Measurements from ENCODE around the gene CYP19A1.

CYP19A1 gene

GRCh38 chr15:51356147-51356546 is 17.8 kb upstream of the CYP19A1 start:
- TF ChIP-seq FOXP2 (optimal IDR thresholded peaks at IDR 0.05; ENCODE audit: borderline replicate concordance, extremely low read depth, extremely low read length, insufficient read depth), result no peak
- no peak for TF ChIP-seq POLR2AphosphoS5 (IDR thresholded peaks at IDR 0.05; ENCODE audit: low read depth, low read length)
- TF ChIP-seq TAF1 (IDR thresholded peaks at IDR 0.05; ENCODE audit: borderline replicate concordance, insufficient read depth, low read length), result no peak
- no peak for TF ChIP-seq SIN3A (IDR thresholded peaks at IDR 0.05; ENCODE audit: borderline replicate concordance, insufficient read depth, low read length)
- TF ChIP-seq, protein P1, sequence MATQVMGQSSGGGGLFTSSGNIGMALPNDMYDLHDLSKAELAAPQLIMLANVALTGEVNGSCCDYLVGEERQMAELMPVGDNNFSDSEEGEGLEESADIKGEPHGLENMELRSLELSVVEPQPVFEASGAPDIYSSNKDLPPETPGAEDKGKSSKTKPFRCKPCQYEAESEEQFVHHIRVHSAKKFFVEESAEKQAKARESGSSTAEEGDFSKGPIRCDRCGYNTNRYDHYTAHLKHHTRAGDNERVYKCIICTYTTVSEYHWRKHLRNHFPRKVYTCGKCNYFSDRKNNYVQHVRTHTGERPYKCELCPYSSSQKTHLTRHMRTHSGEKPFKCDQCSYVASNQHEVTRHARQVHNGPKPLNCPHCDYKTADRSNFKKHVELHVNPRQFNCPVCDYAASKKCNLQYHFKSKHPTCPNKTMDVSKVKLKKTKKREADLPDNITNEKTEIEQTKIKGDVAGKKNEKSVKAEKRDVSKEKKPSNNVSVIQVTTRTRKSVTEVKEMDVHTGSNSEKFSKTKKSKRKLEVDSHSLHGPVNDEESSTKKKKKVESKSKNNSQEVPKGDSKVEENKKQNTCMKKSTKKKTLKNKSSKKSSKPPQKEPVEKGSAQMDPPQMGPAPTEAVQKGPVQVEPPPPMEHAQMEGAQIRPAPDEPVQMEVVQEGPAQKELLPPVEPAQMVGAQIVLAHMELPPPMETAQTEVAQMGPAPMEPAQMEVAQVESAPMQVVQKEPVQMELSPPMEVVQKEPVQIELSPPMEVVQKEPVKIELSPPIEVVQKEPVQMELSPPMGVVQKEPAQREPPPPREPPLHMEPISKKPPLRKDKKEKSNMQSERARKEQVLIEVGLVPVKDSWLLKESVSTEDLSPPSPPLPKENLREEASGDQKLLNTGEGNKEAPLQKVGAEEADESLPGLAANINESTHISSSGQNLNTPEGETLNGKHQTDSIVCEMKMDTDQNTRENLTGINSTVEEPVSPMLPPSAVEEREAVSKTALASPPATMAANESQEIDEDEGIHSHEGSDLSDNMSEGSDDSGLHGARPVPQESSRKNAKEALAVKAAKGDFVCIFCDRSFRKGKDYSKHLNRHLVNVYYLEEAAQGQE (IDR thresholded peaks at IDR 0.05; ENCODE audit: insufficient read depth in 1 of 2, low read depth in 2 of 2, low read length in 2 of 2), result no peak

- TF ChIP-seq TAF1 (IDR thresholded peaks at IDR 0.05; ENCODE audit: borderline replicate concordance, insufficient read depth, low read length), result no peak
Measured at GRCh38 chr15:51355096-51355495, 16.7 kb upstream of the CYP19A1 start.

DNA sequence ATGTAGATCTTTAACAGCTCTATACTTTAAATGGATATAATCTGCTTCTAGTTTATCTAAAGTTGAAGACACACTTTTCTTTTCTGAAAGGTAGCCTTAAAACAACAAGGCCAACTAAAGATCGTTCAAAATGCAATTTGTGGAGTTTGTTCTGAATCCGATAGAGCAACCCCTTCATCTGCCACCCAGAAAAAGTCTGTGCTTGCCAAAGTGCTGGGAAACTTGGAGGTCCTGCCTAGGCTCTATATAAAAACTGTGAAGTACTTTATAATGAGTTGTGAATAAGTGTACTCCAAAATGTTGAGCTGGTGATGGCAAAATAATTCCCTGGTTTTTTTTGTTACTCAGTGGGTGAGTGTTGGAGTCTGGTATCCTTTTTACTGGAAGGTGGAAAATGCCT is 15.6 kb upstream of the CYP19A1 start:
- no peak for TF ChIP-seq POLR2AphosphoS5 (IDR thresholded peaks at IDR 0.05; ENCODE audit: low read depth, low read length)
- no peak for TF ChIP-seq TAF1 (IDR thresholded peaks at IDR 0.05; ENCODE audit: borderline replicate concordance, insufficient read depth, low read length)
- TF ChIP-seq, protein P1 (IDR thresholded peaks at IDR 0.05; ENCODE audit: insufficient read depth in 1 of 2, low read depth in 2 of 2, low read length in 2 of 2), result no peak
- TF ChIP-seq SIN3A (IDR thresholded peaks at IDR 0.05; ENCODE audit: borderline replicate concordance, insufficient read depth, low read length), result no peak
- TF ChIP-seq FOXP2 (optimal IDR thresholded peaks at IDR 0.05; ENCODE audit: borderline replicate concordance, extremely low read depth, extremely low read length, insufficient read depth), result no peak

GRCh38 chr15:51350723-51351122 is 12.3 kb upstream of the CYP19A1 start:
- TF ChIP-seq FOXP2 (optimal IDR thresholded peaks at IDR 0.05; ENCODE audit: borderline replicate concordance, extremely low read depth, extremely low read length, insufficient read depth) (no peak), SIN3A (IDR thresholded peaks at IDR 0.05; ENCODE audit: borderline replicate concordance, insufficient read depth, low read length) (no peak), POLR2AphosphoS5 (IDR thresholded peaks at IDR 0.05; ENCODE audit: low read depth, low read length) (no peak), TAF1 (IDR thresholded peaks at IDR 0.05; ENCODE audit: borderline replicate concordance, insufficient read depth, low read length) (no peak)
- TF ChIP-seq, protein P1 (IDR thresholded peaks at IDR 0.05; ENCODE audit: insufficient read depth in 1 of 2, low read depth in 2 of 2, low read length in 2 of 2), result no peak

DNA sequence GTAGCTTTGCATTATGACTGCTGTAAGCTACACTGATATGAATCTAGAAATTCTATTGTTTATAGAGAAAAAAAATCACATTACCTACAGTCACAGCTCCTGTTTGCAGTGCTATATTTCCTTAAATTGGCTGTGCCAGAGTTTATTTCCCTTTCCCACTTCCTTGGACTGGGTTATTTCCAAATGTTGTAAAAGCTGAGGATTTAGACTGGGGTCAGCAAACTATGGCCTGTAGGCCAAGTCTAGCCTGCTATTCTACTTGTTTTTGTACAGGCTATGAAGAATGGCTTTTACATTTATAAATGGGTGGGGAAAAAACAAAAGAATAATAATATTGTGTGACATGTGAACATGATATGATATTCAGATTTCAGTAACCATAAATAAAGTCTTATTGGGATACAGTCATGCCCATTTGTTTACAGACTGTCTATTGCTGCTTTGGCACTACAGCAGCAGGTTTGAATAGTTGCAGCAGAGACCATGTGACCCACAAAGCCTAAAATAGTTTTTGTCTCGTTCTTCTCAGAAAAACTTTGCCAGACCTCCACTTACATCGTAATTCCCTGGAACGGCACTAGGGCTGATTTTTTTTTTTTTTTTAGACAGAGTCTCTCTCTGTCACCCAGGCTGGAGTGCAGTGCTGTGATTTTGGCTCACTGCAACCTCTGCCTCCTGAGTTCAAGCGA is 10.9 kb upstream of the CYP19A1 start:
- TF ChIP-seq FOXP2 (optimal IDR thresholded peaks at IDR 0.05; ENCODE audit: borderline replicate concordance, extremely low read depth, extremely low read length, insufficient read depth) (no peak), POLR2AphosphoS5 (IDR thresholded peaks at IDR 0.05; ENCODE audit: low read depth, low read length) (no peak)

GRCh38 chr15:51348688-51349087 is 10.3 kb upstream of the CYP19A1 start:
- TF ChIP-seq, protein P1 (IDR thresholded peaks at IDR 0.05; ENCODE audit: insufficient read depth in 1 of 2, low read depth in 2 of 2, low read length in 2 of 2), result no peak
- TF ChIP-seq SIN3A (IDR thresholded peaks at IDR 0.05; ENCODE audit: borderline replicate concordance, insufficient read depth, low read length) (no peak), TAF1 (IDR thresholded peaks at IDR 0.05; ENCODE audit: borderline replicate concordance, insufficient read depth, low read length) (no peak), POLR2AphosphoS5 (IDR thresholded peaks at IDR 0.05; ENCODE audit: low read depth, low read length) (no peak), FOXP2 (optimal IDR thresholded peaks at IDR 0.05; ENCODE audit: borderline replicate concordance, extremely low read depth, extremely low read length, insufficient read depth) (no peak)

Data from PFSK-1 (cell line).